Chondrocyte (in vitro differentiated cells): ENCODE results near the gene ATP8A1. TPM values are rescaled to one million over a fixed set of nuclear protein-coding genes. Genes with fewer than 3 reads are reported as not detected.

ENCODE experiments used
- DNase-seq: peaks from one replicate; pipeline ENCODE4 v3.0.0; 2021; ENCODE audit warnings: mixed read lengths, low spot score
- H3K27ac Mint-ChIP-seq: one replicate; pipeline ENCODE4 v1.8.0; 2021; ENCODE audit warnings: mild to moderate bottlenecking, moderate library complexity, mixed read lengths; ENCODE audit not compliant: unreplicated experiment
- H3K27me3 Mint-ChIP-seq: 2 replicates; pipeline ENCODE4 v1.8.0; 2021; ENCODE audit warnings: low read depth, mixed read lengths
- H3K36me3 Mint-ChIP-seq: 2 replicates; pipeline ENCODE4 v1.8.0; 2021; ENCODE audit warnings: low read depth, mixed read lengths
- H3K4me1 Mint-ChIP-seq: 2 replicates; pipeline ENCODE4 v1.8.0; 2021; ENCODE audit warnings: low read depth, mild to moderate bottlenecking, mixed read lengths
- H3K4me3 Mint-ChIP-seq: one replicate; pipeline ENCODE4 v1.8.0; 2021; ENCODE audit warnings: mild to moderate bottlenecking, moderate library complexity, mixed read lengths; ENCODE audit not compliant: unreplicated experiment
- H3K9me3 Mint-ChIP-seq: 2 replicates; pipeline ENCODE4 v1.8.0; 2021; ENCODE audit warnings: low read depth, mixed read lengths
- total RNA-seq: library from RNA; stranded (reverse); gene quantifications from 3 replicates; pipeline ENCODE4 v1.2.1, GENCODE V29; 2021
- TF ChIP-seq, protein P1 (sequence below): fragments of 200-600 bp; sonication (generic); IDR thresholded peaks from 2 replicates; pipeline ENCODE4 v1.5.0; 2021; ENCODE audit warnings: antibody characterized with exemption, mild to moderate bottlenecking, moderate library complexity

The ATP8A1 gene
- total RNA-seq, 1 donor from 2014 or later = 0.25 TPM

DNA sequence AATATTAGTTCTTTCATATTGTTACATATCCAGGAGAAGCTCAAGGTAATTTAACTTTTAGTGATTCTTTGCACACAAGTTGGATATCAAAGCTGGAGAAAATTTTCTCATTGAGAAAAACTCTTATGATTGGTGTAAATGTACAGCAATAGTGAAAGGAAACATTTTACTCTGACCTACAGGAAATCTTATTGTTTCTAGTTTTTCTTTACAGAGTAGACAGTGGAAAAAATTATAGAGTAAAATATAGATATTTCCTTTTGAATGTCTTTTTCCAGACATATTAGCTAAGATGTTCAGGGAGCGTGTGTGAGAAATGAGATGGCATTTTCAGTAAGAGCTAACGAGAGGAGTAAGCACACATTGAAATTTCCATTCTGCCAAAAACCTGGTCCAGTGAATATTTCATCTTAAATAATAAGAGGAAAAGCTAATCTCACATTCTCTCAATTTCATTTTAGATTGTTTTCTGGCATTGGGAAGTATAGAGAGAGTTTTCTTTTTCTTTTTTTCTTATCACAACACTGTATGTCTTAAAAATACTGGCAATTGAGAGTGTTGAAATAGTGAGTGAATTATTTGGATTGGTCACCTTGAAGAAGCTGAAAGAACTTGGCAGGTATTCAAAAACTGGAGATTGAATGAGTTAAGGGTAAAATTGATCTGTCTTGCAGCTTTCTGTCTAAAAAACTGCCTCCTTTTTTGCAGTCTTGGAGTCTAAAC, 15.6 kb upstream of the ATP8A1 start:
- TF ChIP-seq, protein P1, sequence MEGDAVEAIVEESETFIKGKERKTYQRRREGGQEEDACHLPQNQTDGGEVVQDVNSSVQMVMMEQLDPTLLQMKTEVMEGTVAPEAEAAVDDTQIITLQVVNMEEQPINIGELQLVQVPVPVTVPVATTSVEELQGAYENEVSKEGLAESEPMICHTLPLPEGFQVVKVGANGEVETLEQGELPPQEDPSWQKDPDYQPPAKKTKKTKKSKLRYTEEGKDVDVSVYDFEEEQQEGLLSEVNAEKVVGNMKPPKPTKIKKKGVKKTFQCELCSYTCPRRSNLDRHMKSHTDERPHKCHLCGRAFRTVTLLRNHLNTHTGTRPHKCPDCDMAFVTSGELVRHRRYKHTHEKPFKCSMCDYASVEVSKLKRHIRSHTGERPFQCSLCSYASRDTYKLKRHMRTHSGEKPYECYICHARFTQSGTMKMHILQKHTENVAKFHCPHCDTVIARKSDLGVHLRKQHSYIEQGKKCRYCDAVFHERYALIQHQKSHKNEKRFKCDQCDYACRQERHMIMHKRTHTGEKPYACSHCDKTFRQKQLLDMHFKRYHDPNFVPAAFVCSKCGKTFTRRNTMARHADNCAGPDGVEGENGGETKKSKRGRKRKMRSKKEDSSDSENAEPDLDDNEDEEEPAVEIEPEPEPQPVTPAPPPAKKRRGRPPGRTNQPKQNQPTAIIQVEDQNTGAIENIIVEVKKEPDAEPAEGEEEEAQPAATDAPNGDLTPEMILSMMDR = no peak
- no peak for DNase-seq
- no peaks in the 10 kb centered on the region for H3K4me1 Mint-ChIP-seq
- peaks cover 29% of the 10 kb centered on the region for H3K27me3 Mint-ChIP-seq
- no peak overlapping the region for H3K27ac Mint-ChIP-seq
- H3K36me3 Mint-ChIP-seq = no peaks in the 10 kb centered on the region
- H3K9me3 Mint-ChIP-seq = no peaks in the 10 kb centered on the region
- no peak overlapping the region for H3K4me3 Mint-ChIP-seq

DNA sequence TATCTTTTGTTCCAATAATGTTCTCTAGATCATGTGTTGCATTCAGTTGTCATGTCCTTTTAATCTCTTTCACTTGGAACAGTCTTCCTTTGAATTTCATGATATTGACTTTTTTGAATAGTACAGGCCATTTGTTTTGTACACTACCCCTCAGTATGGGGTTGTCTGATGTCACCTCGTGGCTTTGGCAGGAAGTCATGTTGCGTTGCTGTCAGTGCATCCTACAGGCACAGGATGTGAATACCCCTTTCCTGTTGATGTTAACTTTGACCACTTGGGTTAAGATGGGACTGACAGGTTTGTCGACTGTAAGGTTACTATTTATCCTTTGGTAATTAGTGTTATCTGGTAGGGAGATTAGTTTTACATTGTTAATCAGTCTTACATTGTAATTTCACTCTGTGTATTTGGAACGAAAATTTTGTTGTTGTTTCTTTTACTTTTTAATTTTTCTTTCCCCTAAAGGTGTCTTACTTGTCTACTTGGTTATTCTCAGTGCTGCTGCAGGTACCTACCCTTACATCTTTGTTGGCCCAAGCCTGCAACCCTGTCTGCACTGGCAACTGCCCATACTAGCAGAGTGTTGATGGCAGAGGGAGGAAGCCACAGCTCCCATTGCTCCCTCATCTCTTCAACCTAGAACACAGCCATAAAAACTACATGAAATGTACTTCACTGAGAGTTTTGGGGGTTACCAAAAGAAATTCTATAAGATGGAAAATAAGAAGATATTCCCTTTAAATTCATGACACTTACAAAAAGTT, 14.7 kb upstream of the ATP8A1 start:
- Mint-ChIP-seq H3K36me3 (no peaks in the 10 kb centered on the region), H3K27ac (no peak overlapping the region), H3K27me3 (peaks cover 29% of the 10 kb centered on the region), H3K9me3 (no peaks in the 10 kb centered on the region), H3K4me3 (no peak overlapping the region), H3K4me1 (no peaks in the 10 kb centered on the region)
- TF ChIP-seq, protein P1 = no peak
- no peak for DNase-seq

DNA sequence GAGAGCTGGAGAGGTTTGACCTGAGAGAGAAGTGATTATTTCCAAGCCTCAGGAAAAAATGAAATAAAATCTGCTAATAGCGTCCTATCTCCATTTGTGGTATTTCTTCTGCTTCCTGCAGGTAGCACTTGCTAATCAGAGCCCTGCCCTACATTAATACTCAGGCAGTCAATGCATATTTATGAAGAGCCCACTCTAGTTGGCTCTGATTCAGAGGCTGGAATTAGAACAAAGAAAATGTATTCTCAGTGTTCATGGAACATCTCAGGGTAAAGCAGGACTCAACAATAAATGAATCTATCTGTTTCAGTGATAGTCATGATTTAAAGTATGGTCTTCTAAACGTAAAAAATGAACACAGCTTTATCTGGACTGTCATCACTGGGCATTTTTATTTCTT, 1.4 kb upstream of the ATP8A1 start:
- Mint-ChIP-seq H3K4me1 (peaks cover 18% of the 10 kb centered on the region), H3K4me3 (no peak overlapping the region), H3K9me3 (no peaks in the 10 kb centered on the region), H3K36me3 (no peaks in the 10 kb centered on the region), H3K27ac (no peak overlapping the region), H3K27me3 (peaks cover 20% of the 10 kb centered on the region)
- DNase-seq = no peak
- TF ChIP-seq, protein P1 = no peak

DNA sequence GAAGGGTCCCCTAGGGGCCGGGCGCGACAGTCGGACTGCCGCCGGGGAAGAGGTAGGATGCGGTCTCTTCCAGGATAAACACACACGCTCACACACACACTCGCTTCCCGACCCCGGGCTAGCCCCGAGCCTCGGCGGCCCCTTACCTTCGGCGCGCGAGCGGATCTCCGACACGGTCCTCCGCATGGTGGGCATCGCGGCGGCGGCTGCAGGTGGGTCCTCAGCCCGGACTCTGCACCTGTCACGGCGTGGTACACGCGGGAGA, 294 bp downstream of the ATP8A1 start:
- Mint-ChIP-seq H3K4me3 (peak overlapping the region; percentile 82), H3K9me3 (no peaks in the 10 kb centered on the region), H3K36me3 (peaks cover 2% of the 10 kb centered on the region), H3K4me1 (peaks cover 18% of the 10 kb centered on the region), H3K27ac (no peak overlapping the region), H3K27me3 (peaks cover 20% of the 10 kb centered on the region)
- TF ChIP-seq, protein P1 = no peak
- DNase-seq = peak; percentile 88

DNA sequence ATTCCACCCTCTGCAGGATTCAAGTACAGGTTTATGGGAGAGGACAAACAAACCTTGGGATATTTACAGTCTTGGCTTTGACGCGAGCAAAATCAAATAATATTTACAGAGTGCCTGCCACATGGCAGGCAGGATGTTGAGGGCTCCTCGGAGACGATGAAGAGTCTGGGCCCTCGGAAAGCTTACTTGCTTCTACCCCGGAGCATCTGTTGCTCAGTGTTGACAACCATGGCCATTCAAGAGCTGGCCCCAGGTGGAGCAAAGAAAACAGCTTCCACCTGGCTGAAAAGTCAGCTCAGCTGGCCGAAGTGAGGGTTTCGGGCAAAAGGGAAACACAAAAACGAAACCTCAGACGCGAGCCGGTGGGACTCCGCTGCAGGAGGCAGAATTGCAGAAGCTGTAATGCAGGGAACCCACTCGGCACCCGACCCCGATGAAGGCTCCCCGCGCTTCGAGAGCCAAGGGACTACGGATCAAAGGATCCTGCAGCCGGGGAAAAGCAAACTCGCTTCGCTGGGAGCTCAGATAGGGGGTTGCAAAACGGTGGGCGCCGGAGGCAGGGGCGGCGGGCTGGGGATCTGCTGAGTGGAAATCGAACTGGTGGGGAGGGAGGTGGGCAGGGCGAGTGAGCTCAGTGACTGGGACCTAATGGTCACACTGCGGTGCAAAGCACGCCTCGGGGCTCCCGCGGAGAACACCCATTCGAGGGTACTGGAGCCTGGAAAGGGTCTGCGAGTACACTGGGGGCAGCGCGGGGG, 805 bp downstream of the ATP8A1 start:
- DNase-seq = peak; percentile 75
- H3K4me3 Mint-ChIP-seq = peak overlapping the region; percentile 82
- peaks cover 18% of the 10 kb centered on the region for H3K4me1 Mint-ChIP-seq
- peaks cover 21% of the 10 kb centered on the region for H3K27me3 Mint-ChIP-seq
- H3K9me3 Mint-ChIP-seq = no peaks in the 10 kb centered on the region
- TF ChIP-seq, protein P1 = no peak
- peaks cover 2% of the 10 kb centered on the region for H3K36me3 Mint-ChIP-seq
- H3K27ac Mint-ChIP-seq = no peak overlapping the region
